Measurements from ENCODE around the gene SCAMP5. TPM values are rescaled to one million over a fixed set of nuclear protein-coding genes. Genes with fewer than 3 reads are reported as not detected.

Gene SCAMP5
- polyA plus RNA-seq, 4 donors: 19.5 to 30.0 (median 25.7) TPM

- no peak for DNase-seq (ENCODE audit: low read depth in 4 of 4, low spot score in 2 of 4)
Measured at GRCh38 chr15:75019916-75020315, 24.6 kb downstream of the SCAMP5 start.

- no peak for DNase-seq (ENCODE audit: low read depth in 4 of 4, low spot score in 2 of 4)
Measured at GRCh38 chr15:75021341-75021740, 26.0 kb downstream of the SCAMP5 start.

DNA sequence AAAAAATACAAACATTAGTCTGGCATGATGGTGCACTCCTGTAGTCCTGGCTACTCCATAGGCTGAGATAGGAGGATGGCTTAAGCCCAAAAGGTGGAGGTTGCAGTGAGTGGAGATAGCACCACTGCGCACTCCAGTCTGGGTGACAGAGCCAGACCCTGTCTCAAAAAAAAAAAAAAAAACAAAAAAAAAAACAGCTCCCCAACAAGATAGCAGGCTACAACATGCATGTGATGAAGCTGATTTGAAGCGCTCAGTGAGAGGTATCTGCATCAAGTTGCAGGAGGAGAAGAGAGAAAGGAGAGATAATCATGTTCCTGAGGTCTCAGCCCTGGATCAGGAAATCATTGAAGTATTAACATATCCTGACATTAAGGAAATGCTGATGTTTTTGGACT is 27.4 kb downstream of the SCAMP5 start:
- DNase-seq (ENCODE audit: low read depth in 4 of 4, low spot score in 2 of 4): no peak

DNA sequence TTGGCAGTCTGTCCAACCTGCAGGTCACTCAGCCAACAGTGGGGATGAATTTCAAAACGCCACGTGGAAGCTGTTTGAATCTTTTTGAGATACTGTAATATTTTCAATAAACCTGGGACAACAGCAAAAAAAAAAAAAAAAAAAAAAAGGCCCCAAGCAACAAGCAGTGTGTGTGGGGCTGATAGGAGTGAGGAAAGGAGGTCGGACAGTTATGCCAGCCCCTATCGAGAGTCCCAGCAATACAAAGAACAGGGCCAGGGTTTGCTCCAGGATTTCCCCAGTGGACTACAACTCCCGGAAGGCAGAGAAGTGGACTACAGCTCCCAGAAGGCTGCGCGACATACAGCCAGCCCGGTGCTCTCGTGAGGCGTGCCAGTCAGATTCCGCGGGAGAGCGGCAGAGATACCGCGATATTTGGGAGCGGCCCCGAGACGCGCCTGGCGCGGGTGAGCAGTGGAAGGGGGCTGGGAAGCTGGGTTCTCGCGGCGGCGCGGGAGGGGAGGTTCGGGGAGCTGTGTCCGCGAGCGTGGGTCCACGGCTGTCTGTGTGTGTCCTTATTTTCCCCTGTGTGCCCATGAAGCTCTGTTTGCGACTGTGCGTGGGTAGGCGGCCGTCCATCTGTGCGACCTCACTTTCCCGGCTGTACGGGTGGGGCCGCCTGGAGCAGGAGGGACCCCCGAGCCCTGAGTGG is 28.0 kb downstream of the SCAMP5 start, which contains the start of gene PPCDC:
Gene PPCDC, plus strand, starts transcription at position 410 of the 691 bp plus-strand sequence. CDS start 4,729 bp downstream, outside the sequence.
- DNase-seq (ENCODE audit: low read depth in 4 of 4, low spot score in 2 of 4): peak; percentile 73 to 97 (median 88)

- peak in 1 of 4 donors; percentile 8 for DNase-seq (ENCODE audit: low read depth in 4 of 4, low spot score in 2 of 4)
Measured at GRCh38 chr15:75023872-75024636, 28.7 kb downstream of the SCAMP5 start.

- DNase-seq (ENCODE audit: low read depth in 4 of 4, low spot score in 2 of 4): no peak
Measured at GRCh38 chr15:75025107-75025506, 29.7 kb downstream of the SCAMP5 start.

DNA sequence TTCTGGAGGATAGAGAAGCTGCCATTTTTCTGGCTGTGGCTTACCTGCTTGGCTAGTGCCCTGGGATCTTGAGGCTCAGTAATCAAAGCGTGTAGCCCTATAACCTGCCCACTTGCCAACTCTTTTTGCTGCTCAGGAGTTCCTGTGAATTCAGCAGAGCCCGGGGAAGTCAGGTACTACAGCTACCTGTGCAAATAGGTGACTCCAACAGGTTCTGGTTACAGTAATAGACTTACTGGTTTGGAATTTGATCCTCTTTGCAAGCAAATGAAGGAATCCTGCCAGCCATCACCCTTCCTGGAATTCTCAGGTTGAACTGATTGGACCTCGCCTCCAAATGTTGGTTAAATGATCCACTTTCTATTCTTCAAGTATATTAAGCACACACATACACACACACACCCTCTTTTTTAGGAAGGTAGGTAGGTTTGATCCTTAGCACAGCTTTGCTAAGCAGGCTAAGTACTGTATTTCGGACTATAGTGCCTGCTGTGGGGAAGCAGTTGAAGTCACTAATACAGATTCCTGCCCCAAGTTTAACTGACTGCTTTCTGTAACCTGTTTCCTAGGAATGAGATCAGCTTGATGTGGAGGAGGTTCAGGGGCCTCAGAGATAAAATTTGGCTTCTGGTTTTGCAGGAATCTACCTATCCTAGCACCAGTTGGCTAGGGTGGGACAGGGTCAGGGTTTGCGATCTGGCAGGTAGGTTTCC is 30.3 kb downstream of the SCAMP5 start:
- no peak for DNase-seq (ENCODE audit: low read depth in 4 of 4, low spot score in 2 of 4)

DNA sequence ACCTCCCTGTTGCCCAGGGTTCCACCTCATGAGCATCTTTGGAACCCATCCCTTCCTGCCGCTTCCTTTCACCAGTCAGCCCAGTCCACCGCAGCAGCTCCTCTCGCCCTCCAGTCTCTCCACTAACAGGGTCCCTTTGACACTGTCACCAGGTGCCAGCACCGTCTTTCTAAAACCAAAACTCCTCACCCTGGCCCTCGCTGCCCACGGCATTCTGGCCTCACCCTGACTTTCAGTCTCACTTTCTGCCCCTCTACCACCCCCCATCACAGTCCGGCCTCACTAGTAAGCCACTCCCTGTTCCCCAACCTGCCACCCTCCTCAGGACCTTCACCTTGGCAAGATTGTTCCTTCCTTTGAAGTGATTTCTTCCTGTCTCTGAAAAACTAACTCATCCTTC is 32.2 kb downstream of the SCAMP5 start:
- DNase-seq (ENCODE audit: low read depth in 4 of 4, low spot score in 2 of 4): no peak

DNA sequence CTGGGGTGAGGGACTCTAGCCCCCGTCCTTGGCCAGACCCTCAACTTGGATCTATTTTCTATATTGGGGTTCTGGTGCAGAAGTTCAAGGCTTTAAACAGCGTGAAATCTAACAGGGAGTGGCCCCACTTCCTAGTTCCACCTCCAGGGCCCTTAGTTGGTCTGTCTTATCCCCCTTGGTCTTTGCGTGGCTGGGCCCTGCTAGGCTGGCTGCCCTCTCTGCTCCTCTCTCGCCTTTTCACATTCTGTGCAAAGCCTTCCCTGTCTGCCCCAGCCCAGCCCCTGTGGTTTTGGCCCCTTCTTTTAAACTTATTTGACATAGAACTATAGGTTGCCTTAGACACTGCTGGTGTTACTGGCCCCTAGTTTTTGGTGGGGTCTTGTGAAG is 33.6 kb downstream of the SCAMP5 start:
- DNase-seq (ENCODE audit: low read depth in 4 of 4, low spot score in 2 of 4): no peak

- peak in 1 of 4 donors; percentile 80 for DNase-seq (ENCODE audit: low read depth in 4 of 4, low spot score in 2 of 4)
Measured at GRCh38 chr15:75029378-75030022, 34.1 kb downstream of the SCAMP5 start.

DNA sequence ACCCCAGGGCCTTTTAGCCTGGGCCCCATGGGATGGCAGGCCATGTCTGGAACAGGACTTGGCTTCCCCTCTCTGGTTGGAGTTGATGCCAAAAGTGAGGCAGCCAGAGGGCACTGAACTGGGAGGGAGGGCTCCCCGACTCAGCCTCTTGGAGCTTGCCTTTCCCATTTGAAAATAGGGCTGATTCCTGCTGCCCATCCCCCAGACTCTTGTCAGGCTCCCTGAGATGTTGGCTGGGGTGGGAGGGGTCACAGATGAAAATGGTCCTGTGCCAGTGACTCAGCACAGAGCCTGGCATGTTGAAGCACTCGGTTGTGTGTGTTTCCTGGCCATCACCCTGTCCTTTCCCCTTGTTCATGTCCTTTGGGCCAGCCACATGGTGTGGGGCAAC is 34.7 kb downstream of the SCAMP5 start:
- DNase-seq (ENCODE audit: low read depth in 4 of 4, low spot score in 2 of 4): no peak

DNA sequence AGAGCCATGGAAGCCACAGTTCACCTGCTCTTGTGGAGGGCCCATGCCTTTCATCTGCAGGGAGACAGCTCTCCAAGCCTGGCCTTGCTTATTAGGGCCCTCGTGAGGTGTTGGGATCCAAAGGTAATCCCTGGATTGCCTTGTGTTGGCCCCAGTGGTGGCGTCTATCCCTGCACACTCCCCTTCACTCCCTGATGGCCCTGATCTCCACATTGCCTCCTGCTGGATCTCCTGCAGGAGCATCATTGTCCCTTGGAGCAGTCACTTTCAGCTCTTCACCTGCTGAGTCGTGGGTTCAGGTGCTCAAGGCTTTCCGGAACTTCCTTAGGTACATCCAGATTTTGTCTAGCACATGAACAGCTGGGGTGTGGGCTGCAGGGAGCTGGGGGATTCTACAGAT is 35.1 kb downstream of the SCAMP5 start:
- no peak for DNase-seq (ENCODE audit: low read depth in 4 of 4, low spot score in 2 of 4)

DNA sequence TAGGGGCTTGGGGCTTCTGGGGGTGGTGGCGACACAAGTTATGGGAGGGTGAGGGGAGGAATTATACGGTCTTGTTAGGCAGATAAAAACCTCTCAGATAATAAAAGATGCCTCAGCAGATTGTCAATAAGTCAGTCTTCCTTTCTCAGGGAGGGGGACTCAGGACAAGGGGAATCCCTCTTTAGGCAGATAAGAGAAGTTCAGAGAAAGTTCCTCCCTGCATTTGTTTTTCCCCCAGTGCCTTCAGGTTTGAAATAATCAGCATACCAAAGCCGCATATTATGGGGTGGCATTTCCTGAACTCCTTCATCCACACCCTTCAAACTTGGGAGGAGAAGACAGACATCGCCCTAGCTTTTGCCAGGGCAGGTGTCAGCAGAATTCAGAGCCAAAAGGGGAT is 36.5 kb downstream of the SCAMP5 start:
- no peak for DNase-seq (ENCODE audit: low read depth in 4 of 4, low spot score in 2 of 4)

GRCh38 chr15:75032395-75032794 is 37.0 kb downstream of the SCAMP5 start:
- no peak for DNase-seq (ENCODE audit: low read depth in 4 of 4, low spot score in 2 of 4)

DNA sequence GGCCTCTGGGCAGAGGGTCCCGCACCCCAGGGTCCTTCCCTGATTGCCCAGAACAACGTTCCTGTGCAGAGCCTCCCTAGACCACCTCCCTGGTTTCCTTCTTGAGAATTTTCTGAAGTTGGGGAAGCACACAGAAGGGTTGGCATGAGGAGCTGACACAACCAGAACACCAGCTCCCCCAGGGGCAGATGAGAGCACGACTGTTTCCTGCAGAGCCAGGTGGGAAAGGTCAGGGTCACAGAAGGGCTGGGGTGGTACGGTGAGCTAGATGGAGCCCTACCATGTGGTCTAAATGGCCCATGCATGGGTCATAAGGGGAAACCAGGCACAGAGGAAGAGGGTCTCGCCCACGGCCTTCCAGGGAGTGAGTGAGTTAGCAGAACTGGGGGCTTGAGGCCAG is 38.4 kb downstream of the SCAMP5 start:
- no peak for DNase-seq (ENCODE audit: low read depth in 4 of 4, low spot score in 2 of 4)

- no peak for DNase-seq (ENCODE audit: low read depth in 4 of 4, low spot score in 2 of 4)
Measured at GRCh38 chr15:75034615-75035014, 39.3 kb downstream of the SCAMP5 start.

DNA sequence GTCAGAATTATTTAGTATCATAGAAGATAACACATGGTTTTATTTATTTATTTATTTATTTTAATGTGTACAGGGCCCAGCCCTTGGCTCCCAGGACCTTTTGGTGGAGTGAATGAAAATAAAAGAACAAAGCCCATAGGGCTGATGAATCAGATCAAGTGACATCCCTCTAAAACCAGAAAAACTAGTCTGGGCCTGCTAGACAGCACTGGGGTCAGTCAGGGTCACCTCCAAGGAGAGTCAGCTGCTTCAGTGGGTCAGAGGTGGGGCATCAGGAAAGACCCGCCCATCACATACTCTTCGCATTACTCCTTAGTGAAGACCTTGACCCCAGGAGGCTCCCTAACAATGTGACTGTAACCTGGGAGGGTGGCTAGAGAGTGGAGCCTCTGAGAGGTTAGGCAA is 40.9 kb downstream of the SCAMP5 start:
- no peak for DNase-seq (ENCODE audit: low read depth in 4 of 4, low spot score in 2 of 4)

- DNase-seq (ENCODE audit: low read depth in 4 of 4, low spot score in 2 of 4): no peak
Measured at GRCh38 chr15:75037685-75038084, 42.3 kb downstream of the SCAMP5 start.

GRCh38 chr15:75038231-75038630 is 42.9 kb downstream of the SCAMP5 start:
- DNase-seq (ENCODE audit: low read depth in 4 of 4, low spot score in 2 of 4): no peak

GRCh38 chr15:75042730-75043508 is 47.6 kb downstream of the SCAMP5 start:
- no peak for DNase-seq (ENCODE audit: low read depth in 4 of 4, low spot score in 2 of 4)

Measured in left renal cortex interstitium (tissue), 4 donors.